GM12873 (cell line): Measurements from ENCODE around the gene CT45A1.

Experiments
- TF ChIP-seq, protein P1 (sequence below): IDR thresholded peaks from 2 replicates; pipeline ENCODE4 v1.5.1; 2012; ENCODE audit warnings: low read depth, mild to moderate bottlenecking, moderate library complexity, low read length, control low read depth; ENCODE audit not compliant: insufficient read depth; ENCODE audit errors: missing control alignments

The CT45A1 gene, protein sequence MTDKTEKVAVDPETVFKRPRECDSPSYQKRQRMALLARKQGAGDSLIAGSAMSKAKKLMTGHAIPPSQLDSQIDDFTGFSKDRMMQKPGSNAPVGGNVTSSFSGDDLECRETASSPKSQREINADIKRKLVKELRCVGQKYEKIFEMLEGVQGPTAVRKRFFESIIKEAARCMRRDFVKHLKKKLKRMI

DNA sequence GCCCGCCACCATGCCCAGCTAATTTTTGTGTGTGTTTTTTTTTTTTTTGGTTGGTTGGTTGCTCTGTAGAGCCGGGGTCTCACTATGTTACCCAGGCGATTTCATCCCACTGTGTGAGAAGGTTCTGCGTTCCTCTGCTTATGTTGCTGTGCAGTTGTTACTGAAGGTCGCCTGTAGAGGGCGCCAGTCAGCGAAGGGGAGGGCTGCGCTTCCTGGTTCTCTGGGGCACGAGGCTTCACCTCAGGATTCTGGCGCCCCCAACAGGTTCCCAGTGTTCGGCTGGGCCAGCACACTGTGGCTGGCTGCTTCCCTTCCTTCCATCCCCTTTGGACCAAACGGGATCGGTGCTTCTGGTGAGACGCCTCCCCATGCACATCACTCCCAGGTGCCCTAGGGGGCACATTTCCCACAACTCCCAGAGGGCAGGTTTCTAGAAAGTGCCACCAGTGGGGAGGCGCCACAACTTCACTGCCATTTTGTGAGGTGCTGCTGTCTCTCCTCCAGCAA is at the start of gene CT45A1:
Gene CT45A1, plus strand, starts transcription at position 457 of the 507 bp plus-strand sequence. CDS start 5,302 bp downstream, outside the sequence.
- TF ChIP-seq, protein P1, sequence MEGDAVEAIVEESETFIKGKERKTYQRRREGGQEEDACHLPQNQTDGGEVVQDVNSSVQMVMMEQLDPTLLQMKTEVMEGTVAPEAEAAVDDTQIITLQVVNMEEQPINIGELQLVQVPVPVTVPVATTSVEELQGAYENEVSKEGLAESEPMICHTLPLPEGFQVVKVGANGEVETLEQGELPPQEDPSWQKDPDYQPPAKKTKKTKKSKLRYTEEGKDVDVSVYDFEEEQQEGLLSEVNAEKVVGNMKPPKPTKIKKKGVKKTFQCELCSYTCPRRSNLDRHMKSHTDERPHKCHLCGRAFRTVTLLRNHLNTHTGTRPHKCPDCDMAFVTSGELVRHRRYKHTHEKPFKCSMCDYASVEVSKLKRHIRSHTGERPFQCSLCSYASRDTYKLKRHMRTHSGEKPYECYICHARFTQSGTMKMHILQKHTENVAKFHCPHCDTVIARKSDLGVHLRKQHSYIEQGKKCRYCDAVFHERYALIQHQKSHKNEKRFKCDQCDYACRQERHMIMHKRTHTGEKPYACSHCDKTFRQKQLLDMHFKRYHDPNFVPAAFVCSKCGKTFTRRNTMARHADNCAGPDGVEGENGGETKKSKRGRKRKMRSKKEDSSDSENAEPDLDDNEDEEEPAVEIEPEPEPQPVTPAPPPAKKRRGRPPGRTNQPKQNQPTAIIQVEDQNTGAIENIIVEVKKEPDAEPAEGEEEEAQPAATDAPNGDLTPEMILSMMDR: peak; percentile 61

DNA sequence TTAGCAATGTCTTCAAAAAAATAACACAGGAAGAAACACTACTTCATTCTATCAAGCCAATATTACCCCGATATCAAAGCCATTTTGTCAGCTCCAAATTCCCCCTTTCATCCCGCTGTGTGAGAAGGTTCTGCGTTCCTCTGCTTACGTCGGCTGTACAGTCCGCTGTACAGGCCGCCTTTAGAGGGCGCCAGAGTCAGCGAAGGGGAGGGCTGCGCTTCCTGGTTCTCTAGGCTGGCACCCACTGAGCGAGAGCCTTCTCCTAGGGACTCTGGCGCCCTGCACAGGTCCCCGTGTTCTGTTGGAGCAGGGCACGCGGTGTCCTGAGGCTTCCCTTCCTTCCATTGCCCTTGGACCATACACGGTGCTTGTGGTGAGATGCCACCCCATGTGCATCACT is 25.3 kb upstream of the CT45A1 start:
- TF ChIP-seq, protein P1: peak; percentile 46

DNA sequence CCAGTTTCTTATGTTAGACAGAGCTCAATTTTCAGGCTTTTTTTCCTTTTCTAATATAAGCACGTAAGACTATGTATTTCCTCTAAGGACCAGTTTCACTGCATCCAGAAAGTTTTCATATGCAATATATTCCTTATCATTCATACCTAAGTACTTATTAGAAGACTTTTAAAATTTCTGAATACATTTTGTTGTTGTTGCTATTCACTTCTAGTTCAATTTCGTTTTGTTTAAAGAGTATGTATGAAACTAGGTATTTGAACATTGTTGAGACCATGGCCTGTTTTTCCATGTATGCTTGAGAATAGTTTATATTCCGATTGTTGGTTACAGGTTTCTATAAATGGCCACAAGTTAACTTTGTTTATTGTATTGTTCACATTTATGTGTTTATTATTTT is 18.0 kb upstream of the CT45A1 start:
- TF ChIP-seq, protein P1: no peak

DNA sequence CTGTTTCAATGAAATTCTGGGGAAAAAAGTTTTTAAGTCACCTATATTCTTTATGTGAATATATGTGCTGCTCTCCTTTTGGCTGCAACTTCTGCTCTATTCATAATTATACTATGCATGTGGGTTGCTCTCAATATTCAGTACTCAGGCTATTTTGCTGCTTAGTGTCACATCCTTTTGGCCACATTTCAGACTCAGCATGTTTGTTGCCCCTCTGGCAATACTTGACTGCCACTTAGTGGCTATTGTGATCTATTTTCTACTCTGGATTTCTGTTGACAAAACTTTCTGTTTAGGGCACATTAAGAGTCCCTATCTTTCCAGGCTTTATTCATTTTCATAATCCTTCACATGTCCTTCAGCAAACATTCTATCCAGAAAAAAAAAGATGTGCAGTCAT is 15.8 kb upstream of the CT45A1 start:
- TF ChIP-seq, protein P1: peak; percentile 14

DNA sequence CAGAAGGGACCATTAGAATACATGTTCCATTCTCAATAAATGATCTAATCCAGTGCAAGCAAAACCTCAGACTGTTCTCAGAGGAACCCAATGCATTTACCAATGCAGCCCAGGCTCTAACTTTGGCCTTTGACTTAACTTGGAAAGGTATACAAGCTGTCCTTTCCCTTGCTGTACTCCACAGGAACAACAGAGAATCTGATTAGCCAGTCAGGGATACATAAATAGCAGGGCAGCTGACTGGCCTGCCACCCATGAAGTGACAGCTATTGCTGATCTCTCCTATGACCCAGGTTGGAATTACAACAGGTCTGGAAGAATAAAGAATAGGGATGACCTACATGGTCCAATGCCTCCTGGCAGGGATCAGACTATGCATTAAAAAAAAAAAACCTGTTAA is 14.5 kb upstream of the CT45A1 start:
- TF ChIP-seq, protein P1: no peak

DNA sequence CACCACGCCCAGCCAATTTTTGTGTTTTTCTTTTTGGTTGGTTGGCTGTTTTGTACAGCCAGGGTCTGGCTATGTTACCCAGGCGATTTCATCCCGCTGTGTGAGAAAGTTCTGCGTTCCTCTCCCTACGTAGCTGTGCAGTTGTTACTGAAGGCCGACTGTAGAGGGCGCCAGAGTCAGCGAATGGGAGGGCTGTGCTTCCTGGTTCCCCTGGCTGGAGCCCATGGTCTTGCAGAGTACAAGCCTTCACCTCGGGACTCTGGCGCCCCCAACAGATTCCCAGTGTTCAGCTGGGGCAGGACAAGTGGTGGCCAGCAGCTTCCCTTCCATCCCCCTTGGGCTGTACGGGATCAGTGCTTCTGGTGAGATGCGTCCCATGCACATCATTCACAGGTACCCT is 5.6 kb upstream of the CT45A1 start:
- TF ChIP-seq, protein P1: peak; percentile 74

DNA sequence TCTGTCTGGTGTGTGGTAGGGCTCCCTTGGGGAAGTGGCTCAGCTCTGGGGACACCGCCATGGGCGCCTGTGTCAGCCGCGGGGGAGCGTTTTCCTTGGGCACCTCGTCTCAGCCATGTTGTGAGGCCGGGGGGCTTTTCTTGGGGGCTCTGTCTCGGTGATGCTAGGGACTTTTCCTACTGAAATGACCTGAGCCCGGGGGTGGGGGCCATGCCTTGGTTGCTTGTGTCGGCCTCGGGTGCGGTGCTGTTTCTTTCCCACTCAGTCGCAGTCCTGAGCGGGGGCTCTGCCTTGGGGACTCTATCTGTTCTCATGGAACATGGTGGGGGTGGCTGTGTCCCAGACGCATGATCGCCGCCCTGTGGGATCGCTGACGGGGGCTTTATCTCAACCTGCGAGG is 356 bp downstream of the CT45A1 start:
- TF ChIP-seq, protein P1: no peak
